Neural progenitor cell (in vitro differentiated cells): ENCODE measurements around the gene ERC2.

Source experiments
- CTCF ChIP-seq: fragments of 200-600 bp; sonication (generic); IDR thresholded peaks from 2 replicates; pipeline ENCODE4 v1.5.1; 2017; ENCODE audit warnings: antibody characterized with exemption, mild to moderate bottlenecking
- EZH2 ChIP-seq: fragments of 200-600 bp; sonication (generic); IDR thresholded peaks from 2 replicates; pipeline ENCODE4 v1.6.1; 2017; ENCODE audit warnings: antibody characterized with exemption, mild to moderate bottlenecking, moderate library complexity

GRCh38 chr3:55951388-55951787, 516.9 kb downstream of the ERC2 start:
- TF ChIP-seq CTCF, result no peak
- no peak for TF ChIP-seq EZH2
